ENCODE data around the gene RNU5B-1.

RNU5B-1 gene

DNA sequence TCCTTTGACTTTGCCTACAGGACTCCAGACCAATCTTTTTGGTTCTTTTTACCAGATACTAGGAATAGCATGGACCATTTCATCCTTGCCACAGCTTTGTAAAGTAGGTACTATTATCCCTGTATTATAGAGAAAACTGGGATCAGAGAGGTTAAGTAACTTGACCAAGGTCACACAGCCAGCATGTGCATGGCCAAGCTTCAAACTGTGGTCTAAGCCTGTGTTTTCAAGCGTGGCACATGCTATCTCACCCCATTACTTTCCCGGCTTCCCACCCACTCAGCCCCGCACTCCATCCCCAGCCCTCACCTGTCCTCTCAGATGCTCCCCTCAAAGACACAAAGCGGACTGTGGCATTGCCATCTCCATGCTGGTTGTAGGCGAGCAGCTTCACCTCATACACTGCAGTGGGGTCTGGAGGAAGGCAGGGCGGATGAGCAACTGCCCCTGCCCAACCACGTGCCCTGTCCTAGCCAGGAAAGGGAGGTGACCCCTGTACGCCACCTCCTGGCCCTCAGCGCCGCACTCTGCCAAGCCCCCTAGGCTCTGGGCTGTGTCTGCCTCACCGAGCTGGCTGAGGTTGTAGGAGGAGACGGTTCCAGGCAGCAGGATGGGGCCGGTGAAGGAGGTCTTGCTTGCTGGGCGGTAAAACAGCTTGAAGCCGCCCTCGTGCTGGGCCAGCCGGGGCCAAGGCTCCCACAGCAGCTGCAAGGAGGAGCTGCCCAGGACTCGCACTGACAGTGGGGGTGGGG lies 25.7 kb downstream of the RNU5B-1 start:
- Mint-ChIP-seq H3K27me3 (no peaks in the 10 kb centered on the region), H3K4me3 (no peak overlapping the region), H3K27ac (no peak overlapping the region), H3K9me3 (no peaks in the 10 kb centered on the region), H3K4me1 (ENCODE audit: low read depth) (no peaks in the 10 kb centered on the region), H3K36me3 (ENCODE audit: low read depth) (no peaks in the 10 kb centered on the region)

DNA sequence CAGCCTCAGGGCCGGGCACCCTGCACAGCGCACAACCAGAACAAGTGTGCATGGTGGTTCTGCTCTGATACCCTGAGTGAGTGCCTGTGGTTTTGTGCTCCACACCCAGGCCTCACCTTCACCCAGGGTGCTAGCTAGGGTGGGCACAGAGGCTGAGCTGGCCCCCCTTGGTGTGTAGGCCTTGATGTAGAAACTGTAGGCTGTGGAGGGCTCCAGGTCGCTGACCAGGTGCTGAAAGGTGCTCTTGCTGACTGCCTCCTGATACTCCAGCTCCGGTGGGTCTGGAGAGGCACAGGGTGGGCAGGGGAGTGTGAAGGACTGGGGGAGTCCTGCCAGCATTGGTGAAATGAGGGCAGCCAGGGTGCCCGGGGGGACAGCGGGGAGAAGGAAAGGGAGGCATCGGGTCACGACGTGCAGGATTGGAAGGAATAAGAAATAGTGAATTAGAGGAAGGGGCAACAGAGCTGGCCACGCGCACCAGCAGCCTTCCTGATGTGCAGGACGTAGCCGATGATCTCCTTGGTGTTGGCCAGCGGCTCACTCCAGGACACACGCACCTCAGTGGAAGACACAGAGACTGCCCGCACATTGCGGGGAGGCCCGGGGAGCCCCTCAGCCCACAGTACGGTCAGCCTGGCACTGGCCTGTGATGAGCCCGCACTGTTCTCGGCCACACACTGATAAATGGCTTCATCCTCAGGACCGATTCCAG lies 26.6 kb downstream of the RNU5B-1 start:
- Mint-ChIP-seq H3K27me3 (no peaks in the 10 kb centered on the region), H3K4me1 (ENCODE audit: low read depth) (no peaks in the 10 kb centered on the region), H3K9me3 (no peaks in the 10 kb centered on the region), H3K27ac (no peak overlapping the region), H3K4me3 (no peak overlapping the region), H3K36me3 (ENCODE audit: low read depth) (no peaks in the 10 kb centered on the region)

DNA sequence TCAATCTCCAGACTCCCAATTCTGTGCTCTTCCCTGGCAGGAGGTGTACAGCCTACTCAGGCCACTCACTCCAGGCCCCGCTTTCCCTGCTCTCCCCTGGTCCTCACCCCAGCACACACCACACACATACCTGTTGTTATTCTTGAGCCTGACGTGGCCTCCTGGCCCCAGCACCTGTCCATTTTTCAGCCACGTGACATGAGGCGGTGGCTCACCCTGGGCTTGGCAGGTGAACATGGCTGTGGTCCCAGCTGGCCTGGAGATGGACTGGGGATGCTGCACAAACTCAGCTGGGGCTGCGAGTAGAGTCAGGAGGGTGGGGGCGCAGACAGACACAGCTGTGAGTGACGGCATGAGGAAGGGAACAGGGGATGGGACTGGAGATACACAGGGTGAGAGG lies 27.3 kb downstream of the RNU5B-1 start:
- H3K4me3 Mint-ChIP-seq = no peak overlapping the region
- H3K36me3 Mint-ChIP-seq (ENCODE audit: low read depth) = no peaks in the 10 kb centered on the region
- H3K27ac Mint-ChIP-seq = no peak overlapping the region
- H3K4me1 Mint-ChIP-seq (ENCODE audit: low read depth) = no peaks in the 10 kb centered on the region
- no peaks in the 10 kb centered on the region for H3K27me3 Mint-ChIP-seq
- H3K9me3 Mint-ChIP-seq = no peaks in the 10 kb centered on the region

DNA sequence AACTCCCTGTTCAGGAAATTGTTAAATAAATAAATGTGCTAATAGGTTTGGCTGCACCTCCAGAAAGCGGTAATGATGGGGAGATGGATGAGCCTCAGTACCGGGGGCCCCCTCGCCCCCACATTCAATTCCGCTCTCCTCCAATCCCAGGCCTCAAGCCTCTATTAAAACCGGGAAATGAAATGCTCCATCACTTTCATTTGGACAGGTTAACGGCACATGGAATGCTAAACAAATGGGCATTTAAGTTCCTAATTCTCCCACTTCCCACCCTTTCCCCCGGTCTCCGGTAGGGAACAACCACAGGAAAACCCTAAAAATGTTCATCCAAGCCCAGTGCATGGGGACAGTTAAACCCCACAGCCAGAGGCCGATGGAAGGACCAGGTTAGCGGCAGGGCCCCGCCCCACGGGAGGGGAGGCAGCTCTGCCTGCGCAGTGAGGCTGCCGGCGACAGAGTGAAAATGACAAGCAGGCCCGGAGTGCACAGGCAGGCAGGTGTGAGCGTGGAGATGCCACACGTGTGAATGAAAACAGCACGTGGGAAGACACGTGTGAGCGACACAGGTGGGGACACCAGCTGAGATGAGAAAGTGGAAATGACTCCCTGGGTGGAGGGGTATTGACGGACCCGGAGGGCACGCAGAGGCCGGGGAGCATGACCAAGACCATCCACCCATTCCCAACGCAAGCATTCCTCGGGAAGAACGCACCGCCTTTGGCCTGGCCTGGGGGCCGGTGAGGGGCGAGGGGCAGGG lies 28.1 kb downstream of the RNU5B-1 start:
- H3K27ac Mint-ChIP-seq = no peak overlapping the region
- no peaks in the 10 kb centered on the region for H3K4me1 Mint-ChIP-seq (ENCODE audit: low read depth)
- H3K36me3 Mint-ChIP-seq (ENCODE audit: low read depth) = no peaks in the 10 kb centered on the region
- no peaks in the 10 kb centered on the region for H3K9me3 Mint-ChIP-seq
- no peak overlapping the region for H3K4me3 Mint-ChIP-seq
- no peaks in the 10 kb centered on the region for H3K27me3 Mint-ChIP-seq

DNA sequence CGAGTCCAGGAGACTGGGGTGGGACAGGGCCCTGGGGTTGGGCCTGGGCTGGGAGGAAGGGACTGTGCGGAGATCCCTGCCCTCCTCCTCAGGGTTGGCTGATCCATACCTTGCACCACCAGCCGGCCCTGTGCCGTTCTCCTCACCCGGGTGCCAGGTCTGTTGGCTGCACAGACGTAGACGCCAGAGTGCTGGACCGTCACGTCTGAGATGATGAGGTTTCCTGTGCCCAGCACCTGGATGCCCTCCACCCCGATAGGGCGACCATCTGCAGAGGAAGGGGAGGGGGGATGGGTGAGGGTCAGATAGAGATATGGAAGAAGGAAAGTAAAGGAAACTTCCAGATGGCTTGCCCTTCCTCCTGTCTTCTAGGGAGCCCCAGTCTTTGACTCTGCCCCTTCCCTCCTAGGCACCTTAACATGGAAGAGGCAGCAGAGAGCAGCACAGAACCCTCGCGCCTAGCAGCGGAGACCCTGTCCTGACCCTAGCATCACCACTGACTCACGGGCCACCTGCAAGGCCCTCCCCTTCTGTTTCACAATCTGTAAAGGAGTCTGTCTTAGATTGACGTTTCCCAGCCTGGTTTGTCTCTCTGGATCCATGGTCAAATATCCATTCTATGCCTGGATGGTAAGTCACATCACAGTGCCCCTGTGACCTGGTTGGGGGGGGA lies 28.8 kb downstream of the RNU5B-1 start:
- no peaks in the 10 kb centered on the region for H3K4me1 Mint-ChIP-seq (ENCODE audit: low read depth)
- no peaks in the 10 kb centered on the region for H3K9me3 Mint-ChIP-seq
- no peaks in the 10 kb centered on the region for H3K36me3 Mint-ChIP-seq (ENCODE audit: low read depth)
- no peak overlapping the region for H3K27ac Mint-ChIP-seq
- no peaks in the 10 kb centered on the region for H3K27me3 Mint-ChIP-seq
- H3K4me3 Mint-ChIP-seq = no peak overlapping the region

DNA sequence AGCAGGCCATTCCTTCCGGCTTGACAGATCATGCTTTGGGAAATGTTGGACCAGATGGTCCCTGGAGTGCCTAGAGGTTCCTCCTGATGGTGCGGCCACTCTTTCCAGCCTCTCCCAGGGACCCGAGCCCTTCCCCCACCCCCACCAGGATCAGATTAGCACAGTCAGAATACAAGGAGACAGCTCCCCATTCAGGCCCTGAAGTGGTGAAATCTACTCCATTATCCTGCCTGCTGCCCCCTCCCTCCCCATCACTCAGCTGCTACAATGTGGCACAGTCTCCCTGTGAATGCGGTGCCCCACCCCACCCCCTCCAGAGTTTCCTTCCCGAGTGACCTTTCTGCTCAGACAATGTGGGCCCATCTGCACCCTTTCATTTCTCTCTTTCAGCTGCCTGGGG lies 29.4 kb downstream of the RNU5B-1 start:
- no peak overlapping the region for H3K27ac Mint-ChIP-seq
- no peaks in the 10 kb centered on the region for H3K36me3 Mint-ChIP-seq (ENCODE audit: low read depth)

DNA sequence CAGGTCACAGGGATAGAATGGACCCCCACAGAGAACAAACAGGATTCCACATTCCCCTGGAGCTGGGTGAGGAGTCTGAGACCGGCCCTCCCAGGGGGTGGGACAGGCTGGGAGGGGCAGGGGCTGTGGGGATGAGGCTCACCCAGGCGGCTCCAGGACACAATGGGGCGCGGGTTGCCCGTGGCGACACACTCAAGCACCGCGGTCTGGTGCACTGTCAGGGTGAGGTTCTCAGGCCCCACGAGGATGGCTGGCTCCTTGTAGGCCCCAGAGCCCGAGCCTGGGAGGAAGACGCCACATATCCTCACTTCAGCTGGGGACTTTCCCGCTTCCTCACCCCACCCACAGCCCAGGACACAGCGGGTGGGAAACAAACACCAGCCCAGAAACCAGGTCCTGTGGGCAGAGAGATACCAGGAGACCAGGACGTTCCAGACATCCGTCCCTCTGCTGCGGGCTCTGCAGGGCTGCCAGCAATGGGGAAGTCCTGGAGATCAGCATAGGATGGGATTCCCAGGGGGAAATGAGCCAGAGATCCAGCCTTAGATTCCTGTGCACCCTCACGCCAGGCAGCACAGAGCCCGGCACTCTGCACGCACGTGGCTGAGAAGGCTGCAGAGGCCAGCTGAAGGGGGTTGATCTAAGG lies 30.2 kb downstream of the RNU5B-1 start:
- Mint-ChIP-seq H3K9me3 (no peaks in the 10 kb centered on the region), H3K27me3 (peaks cover 2% of the 10 kb centered on the region), H3K27ac (no peak overlapping the region), H3K36me3 (ENCODE audit: low read depth) (no peaks in the 10 kb centered on the region), H3K4me3 (no peak overlapping the region), H3K4me1 (ENCODE audit: low read depth) (no peaks in the 10 kb centered on the region)

More for the DNA sequence above, 29.4 kb downstream of the RNU5B-1 start:
- H3K4me3 Mint-ChIP-seq = no peak overlapping the region
- H3K9me3 Mint-ChIP-seq = no peaks in the 10 kb centered on the region
- H3K27me3 Mint-ChIP-seq = no peaks in the 10 kb centered on the region
- H3K4me1 Mint-ChIP-seq (ENCODE audit: low read depth) = no peaks in the 10 kb centered on the region

DNA sequence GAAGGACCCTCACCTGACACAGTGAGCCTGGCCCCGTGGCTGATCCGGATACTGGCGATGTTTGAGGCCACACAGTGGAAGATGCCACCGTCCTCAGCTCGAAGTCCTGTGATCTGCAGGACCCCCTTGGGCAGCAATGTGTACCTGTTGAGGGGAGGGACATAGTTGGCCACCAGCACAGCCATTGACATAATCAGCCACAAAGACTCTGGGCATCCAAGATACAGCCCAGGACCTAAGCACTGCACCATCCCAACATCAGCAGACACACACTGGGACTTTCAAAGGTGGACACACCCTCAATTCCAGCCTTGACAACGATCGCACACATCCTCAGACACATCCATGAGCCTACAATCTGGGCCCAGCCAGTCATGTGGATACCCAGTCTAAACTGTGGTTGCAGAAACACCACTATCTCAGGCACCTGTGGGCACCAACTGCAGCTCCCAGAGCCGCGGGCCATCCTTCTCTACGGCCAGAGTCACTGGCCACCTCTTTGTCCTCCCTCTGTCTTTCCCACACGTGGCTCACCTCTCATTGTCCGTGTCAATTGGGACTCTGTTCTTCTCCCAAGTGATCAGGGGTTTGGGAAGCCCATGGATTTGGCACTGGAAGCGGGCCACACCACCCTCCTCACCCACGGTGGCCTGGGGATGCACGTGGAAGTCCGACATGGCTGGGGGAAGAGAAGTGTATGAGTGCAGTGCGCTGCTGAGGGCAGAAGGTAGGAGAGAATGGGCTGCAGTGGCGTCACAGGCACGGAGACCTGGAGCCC lies 31.0 kb downstream of the RNU5B-1 start:
- no peak overlapping the region for H3K4me3 Mint-ChIP-seq
- no peak overlapping the region for H3K27ac Mint-ChIP-seq
- no peaks in the 10 kb centered on the region for H3K9me3 Mint-ChIP-seq
- no peaks in the 10 kb centered on the region for H3K36me3 Mint-ChIP-seq (ENCODE audit: low read depth)
- H3K4me1 Mint-ChIP-seq (ENCODE audit: low read depth) = no peaks in the 10 kb centered on the region
- H3K27me3 Mint-ChIP-seq = peaks cover 6% of the 10 kb centered on the region

DNA sequence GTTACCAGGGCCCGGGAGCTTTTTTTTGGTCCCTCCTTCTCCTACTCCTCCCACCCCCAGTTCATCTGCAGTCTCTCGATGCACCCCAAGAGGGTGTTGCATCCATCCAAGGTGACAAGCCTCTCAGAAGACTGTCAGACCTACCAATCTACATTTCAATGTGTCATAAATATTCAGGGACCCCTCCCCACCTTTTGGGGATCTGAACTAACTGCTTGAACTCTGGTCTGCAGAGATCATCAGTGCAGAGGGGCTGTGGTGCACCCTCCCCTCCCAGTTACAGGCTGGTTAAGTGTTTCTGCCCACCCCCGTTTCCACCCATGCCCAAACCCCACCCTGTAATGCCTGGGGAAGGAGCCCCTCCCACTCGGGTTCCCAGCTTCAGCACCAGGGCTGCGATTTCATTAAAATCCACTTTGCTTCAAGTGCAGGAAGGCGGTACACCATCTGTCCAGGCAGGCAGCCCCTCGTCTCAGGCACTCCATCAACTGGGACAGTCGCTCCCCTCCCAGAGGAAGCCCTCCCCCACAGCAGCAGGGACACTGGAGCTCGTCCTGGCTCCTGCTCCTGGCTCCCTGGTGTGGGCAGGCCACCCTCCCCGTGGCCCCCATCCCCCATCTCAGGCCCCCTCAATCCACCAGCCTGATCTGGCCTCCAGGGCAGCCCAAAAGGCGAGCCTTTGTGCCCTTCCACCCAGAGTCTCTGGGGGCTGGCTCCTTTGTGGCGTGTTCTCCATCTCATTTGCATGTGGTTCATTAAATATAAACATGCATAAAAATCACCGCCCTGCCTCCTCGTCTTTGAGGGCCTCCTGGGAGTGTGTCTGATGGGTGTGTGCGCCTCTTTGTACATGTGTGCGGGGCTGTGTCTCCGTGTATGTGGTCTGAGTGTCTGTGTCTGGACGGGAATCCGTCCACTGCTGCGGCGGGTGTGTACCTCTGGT lies 32.3 kb downstream of the RNU5B-1 start:
- no peaks in the 10 kb centered on the region for H3K4me1 Mint-ChIP-seq (ENCODE audit: low read depth)
- H3K4me3 Mint-ChIP-seq = no peak overlapping the region
- H3K27ac Mint-ChIP-seq = no peak overlapping the region
- H3K9me3 Mint-ChIP-seq = no peaks in the 10 kb centered on the region
- peaks cover 6% of the 10 kb centered on the region for H3K27me3 Mint-ChIP-seq
- H3K36me3 Mint-ChIP-seq (ENCODE audit: low read depth) = no peaks in the 10 kb centered on the region

DNA sequence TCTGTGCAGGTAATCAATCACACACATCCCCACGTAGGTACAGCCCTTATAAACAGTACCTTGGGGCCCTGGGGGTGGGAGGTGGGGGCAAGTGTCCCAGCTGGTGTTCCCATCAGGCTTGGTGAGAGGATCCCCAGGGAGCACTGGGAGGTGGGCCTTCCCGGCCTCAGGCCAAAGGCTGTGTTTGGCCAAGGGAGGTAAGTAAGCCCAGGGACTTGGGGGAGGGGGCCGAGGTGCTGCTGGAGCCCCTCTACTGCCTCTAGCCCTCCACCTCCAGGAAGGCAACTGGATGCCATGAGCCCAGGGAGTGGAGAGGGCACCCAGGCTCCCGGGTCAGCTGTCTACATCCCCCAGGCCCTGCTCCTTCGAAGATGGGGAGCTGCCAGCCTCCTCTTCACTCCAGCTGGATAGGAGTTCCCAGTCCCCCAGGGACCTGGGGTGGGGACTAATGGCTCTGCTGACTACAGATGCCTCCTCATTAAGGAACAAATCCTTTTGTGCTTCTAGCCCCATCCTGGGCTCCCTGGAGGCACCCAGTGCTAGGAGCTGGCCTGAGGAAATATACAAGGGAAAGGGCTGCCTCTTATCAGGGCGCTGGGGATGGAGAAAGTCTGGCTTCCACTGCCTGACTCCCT lies 33.1 kb downstream of the RNU5B-1 start:
- Mint-ChIP-seq H3K27ac (no peak overlapping the region), H3K9me3 (no peaks in the 10 kb centered on the region), H3K4me1 (ENCODE audit: low read depth) (no peaks in the 10 kb centered on the region), H3K27me3 (peaks cover 6% of the 10 kb centered on the region), H3K4me3 (no peak overlapping the region), H3K36me3 (ENCODE audit: low read depth) (no peaks in the 10 kb centered on the region)

DNA sequence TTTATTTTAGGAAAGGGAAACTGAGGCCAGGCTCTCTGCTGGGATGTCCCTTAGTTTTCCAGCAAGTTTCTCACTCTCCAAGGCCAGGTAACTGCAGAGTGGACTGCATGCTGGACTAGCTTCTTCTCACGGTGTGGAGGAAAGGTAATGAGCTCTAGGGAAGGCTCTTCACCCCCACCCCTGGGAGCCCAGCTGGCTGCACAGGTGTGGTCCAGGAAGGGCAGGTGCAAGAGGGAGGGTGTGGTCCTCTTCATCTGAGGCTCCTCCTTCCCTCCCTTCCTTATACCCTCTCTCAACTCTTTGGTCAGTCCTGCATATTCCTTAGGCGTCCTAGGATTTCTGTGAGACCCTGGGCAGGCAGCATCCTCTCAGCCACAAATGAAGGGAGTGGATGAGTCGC lies 33.9 kb downstream of the RNU5B-1 start:
- Mint-ChIP-seq H3K9me3 (no peaks in the 10 kb centered on the region), H3K4me1 (ENCODE audit: low read depth) (no peaks in the 10 kb centered on the region), H3K27ac (no peak overlapping the region), H3K4me3 (no peak overlapping the region), H3K27me3 (peaks cover 6% of the 10 kb centered on the region), H3K36me3 (ENCODE audit: low read depth) (no peaks in the 10 kb centered on the region)

DNA sequence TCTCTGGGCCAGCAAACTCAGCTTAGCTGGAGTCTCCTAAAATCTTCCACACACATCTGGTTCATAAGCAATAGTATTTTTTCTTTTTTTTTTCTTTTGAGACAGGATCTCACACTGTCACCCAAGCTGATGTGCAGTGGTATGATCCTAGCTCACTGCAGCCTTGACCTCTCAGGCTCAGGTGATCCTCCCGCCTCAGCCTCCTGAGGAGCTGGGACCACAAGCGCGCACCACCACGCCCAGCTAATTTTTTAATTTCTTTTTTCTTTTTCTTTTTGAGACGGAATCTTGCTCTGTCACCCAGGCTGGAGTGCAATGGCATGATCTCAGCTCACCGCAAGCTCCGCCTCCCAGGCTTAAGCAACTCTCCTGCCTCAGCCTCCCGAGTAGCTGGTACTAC lies 34.3 kb downstream of the RNU5B-1 start:
- Mint-ChIP-seq H3K9me3 (no peaks in the 10 kb centered on the region), H3K27ac (no peak overlapping the region), H3K27me3 (peaks cover 6% of the 10 kb centered on the region), H3K4me1 (ENCODE audit: low read depth) (no peaks in the 10 kb centered on the region), H3K4me3 (no peak overlapping the region), H3K36me3 (ENCODE audit: low read depth) (no peaks in the 10 kb centered on the region)

DNA sequence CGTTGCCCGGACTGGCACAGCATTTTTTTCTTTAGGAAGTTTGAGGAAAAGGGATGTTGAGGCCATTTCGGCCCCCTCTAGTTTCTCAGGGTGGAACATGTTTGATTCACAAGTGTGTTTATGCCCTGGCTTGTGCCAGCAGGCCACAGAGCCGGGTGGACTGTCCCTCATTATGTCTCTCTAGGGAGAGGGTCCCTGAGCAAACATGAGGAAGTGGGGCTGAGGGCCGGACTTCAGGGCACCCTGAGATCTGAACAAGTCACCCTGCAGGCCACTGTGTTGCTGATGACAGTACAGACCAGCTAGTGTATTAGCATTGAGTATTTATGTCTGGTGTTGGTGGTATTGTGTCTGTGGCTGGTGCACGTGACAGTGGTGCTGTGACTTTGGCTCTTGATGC lies 34.9 kb downstream of the RNU5B-1 start:
- Mint-ChIP-seq H3K4me3 (no peak overlapping the region), H3K4me1 (ENCODE audit: low read depth) (no peaks in the 10 kb centered on the region), H3K27me3 (peaks cover 6% of the 10 kb centered on the region), H3K27ac (no peak overlapping the region), H3K9me3 (no peaks in the 10 kb centered on the region), H3K36me3 (ENCODE audit: low read depth) (no peaks in the 10 kb centered on the region)
